ENCODE measurements around the gene REXO1. TPM values are rescaled to one million over a fixed set of nuclear protein-coding genes. Genes with fewer than 3 reads are reported as not detected.

REXO1 gene
- total and polyA plus RNA-seq, 2 of the 13 experiments (the other 11 are each of a cell fraction or from before 2014, with no cell fraction given) = 5.0 to 11.2 TPM

DNA sequence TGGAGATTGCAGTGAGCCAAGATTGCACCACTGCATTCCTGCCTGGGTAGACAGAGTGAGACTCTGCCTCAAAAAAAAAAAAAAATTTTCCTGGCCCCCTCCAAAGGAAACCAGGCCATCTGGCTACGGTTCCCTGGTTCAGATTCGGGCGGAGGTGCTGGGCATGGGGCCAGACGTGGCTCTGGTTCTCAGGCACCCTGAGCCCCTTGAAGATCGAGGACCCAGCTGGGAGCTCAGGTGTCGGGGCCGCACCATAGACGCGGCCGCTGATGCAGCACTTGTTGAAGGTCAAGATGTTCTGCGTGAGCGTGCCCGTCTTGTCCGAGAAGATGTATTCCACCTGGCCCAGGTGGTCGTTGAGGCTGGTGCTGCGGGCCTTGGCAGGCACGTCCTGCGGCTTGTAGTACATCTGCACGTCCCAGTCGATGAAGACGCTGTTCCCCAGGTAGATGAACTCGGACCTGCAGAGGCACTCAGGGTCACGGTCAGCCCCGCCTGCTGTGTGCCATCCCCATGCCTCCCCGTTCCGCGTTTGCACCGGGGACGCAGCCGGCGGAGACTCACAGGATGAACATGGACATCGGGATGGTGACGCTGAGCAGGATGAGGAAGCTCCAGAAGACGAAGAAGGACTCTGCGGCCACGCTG is 48.5 kb downstream of the REXO1 start:
- Histone ChIP-seq H3K9ac (ENCODE audit: insufficient read depth, low read depth, low read length) (no peak overlapping the region), H3K27ac (ENCODE audit: extremely low read length, insufficient read depth, low read length) (no peak overlapping the region), H3K4me2 (ENCODE audit: low read depth, low read length) (no peak overlapping the region), H3K27me3 (ENCODE audit: control insufficient read depth in 1 of 2, insufficient read depth in 2 of 2, low read length in 2 of 2) (peaks cover 0 to 2% of the 10 kb centered on the region in 2 experiments; a peak in 1 of 5 replicates), H3K4me3 (replicated peaks in 1 of 3; ENCODE audit: insufficient read depth in 1 of 3, low read depth in 2 of 3, low read length in 3 of 3) (no peak overlapping the region), H3K79me2 (ENCODE audit: insufficient read depth, low read length) (no peaks in the 10 kb centered on the region), H3K9me3 (ENCODE audit: low read length) (no peaks in the 10 kb centered on the region), H3K4me1 (ENCODE audit: insufficient read depth, low read length) (peaks cover 7% of the 10 kb centered on the region), H3K36me3 (replicated peaks in 1 of 2; ENCODE audit: control insufficient read depth in 1 of 2, insufficient read depth in 2 of 2, low read length in 2 of 2) (no peaks in the 10 kb centered on the region), H4K20me1 (ENCODE audit: insufficient read depth, low read length) (no peaks in the 10 kb centered on the region), H2AFZ (ENCODE audit: low read length) (no peak overlapping the region)
- DNase-seq (ENCODE audit: low spot score) = no peak
- no peak for ATAC-seq
- POLR2A ChIA-PET = no interaction called here
- CTCF ChIA-PET (ENCODE audit: low intra/inter-chr PET ratio, low total read pairs) = no interaction called here
- WGBS (ENCODE audit: low lambda C conversion rate) = 94% methylated on average over 22 of the region's 36 CpGs
- in situ Hi-C loops (cut with HindIII; ENCODE audit: extremely low pct_ligation_motif_present, low pct_unique_long_range_greater_than_20kb) = no loop called here
- no peak for FAIRE-seq
- BruUV-seq (replicated peaks) = no TSS peak
- TF ChIP-seq ETV5 (CRISPR knock-in tag; IDR thresholded peaks at IDR 0.05; ENCODE audit: borderline replicate concordance) (no peak), MBD4 (IDR thresholded peaks at IDR 0.05; ENCODE audit: borderline replicate concordance, low read length) (no peak), KLF9 (CRISPR knock-in tag; IDR thresholded peaks at IDR 0.05; ENCODE audit: low read depth) (no peak), HNRNPH1 (optimal IDR thresholded peaks at IDR 0.05; ENCODE audit: low read depth, low read length) (no peak), ZNF652 (CRISPR knock-in tag; IDR thresholded peaks at IDR 0.05; ENCODE audit: borderline replicate concordance, low read depth) (no peak), ZNF333 (CRISPR knock-in tag; IDR thresholded peaks at IDR 0.05; ENCODE audit: borderline replicate concordance) (no peak), MAZ (IDR thresholded peaks at IDR 0.05; ENCODE audit: borderline replicate concordance, low read depth, low read length) (no peak), MAZ (CRISPR knock-in tag; IDR thresholded peaks at IDR 0.05; ENCODE audit: low read depth) (no peak), ZNF556 (CRISPR knock-in tag; IDR thresholded peaks at IDR 0.05; ENCODE audit: borderline replicate concordance) (no peak), RFX3 (CRISPR knock-in tag; IDR thresholded peaks at IDR 0.05) (no peak), SALL1 (CRISPR knock-in tag; IDR thresholded peaks at IDR 0.05) (no peak)
- TF ChIP-seq, protein P1, sequence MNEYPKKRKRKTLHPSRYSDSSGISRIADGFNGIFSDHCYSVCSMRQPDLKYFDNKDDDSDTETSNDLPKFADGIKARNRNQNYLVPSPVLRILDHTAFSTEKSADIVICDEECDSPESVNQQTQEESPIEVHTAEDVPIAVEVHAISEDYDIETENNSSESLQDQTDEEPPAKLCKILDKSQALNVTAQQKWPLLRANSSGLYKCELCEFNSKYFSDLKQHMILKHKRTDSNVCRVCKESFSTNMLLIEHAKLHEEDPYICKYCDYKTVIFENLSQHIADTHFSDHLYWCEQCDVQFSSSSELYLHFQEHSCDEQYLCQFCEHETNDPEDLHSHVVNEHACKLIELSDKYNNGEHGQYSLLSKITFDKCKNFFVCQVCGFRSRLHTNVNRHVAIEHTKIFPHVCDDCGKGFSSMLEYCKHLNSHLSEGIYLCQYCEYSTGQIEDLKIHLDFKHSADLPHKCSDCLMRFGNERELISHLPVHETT (CRISPR knock-in tag; conservative IDR thresholded peaks at IDR 0.05) = no peak
- TF ChIP-seq, protein P2, sequence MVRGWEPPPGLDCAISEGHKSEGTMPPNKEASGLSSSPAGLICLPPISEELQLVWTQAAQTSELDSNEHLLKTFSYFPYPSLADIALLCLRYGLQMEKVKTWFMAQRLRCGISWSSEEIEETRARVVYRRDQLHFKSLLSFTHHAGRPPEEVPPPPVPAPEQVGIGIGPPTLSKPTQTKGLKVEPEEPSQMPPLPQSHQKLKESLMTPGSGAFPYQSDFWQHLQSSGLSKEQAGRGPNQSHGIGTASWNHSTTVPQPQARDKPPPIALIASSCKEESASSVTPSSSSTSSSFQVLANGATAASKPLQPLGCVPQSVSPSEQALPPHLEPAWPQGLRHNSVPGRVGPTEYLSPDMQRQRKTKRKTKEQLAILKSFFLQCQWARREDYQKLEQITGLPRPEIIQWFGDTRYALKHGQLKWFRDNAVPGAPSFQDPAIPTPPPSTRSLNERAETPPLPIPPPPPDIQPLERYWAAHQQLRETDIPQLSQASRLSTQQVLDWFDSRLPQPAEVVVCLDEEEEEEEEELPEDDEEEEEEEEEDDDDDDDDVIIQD (CRISPR knock-in tag; IDR thresholded peaks at IDR 0.05; ENCODE audit: low read depth) = no peak
- TF ChIP-seq, protein P3, sequence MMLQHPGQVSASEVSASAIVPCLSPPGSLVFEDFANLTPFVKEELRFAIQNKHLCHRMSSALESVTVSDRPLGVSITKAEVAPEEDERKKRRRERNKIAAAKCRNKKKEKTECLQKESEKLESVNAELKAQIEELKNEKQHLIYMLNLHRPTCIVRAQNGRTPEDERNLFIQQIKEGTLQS (CRISPR knock-in tag; IDR thresholded peaks at IDR 0.05) = no peak
- TF ChIP-seq, protein P4, sequence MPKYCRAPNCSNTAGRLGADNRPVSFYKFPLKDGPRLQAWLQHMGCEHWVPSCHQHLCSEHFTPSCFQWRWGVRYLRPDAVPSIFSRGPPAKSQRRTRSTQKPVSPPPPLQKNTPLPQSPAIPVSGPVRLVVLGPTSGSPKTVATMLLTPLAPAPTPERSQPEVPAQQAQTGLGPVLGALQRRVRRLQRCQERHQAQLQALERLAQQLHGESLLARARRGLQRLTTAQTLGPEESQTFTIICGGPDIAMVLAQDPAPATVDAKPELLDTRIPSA (CRISPR knock-in tag; IDR thresholded peaks at IDR 0.05; ENCODE audit: borderline replicate concordance) = no peak
- TF ChIP-seq, protein P5, sequence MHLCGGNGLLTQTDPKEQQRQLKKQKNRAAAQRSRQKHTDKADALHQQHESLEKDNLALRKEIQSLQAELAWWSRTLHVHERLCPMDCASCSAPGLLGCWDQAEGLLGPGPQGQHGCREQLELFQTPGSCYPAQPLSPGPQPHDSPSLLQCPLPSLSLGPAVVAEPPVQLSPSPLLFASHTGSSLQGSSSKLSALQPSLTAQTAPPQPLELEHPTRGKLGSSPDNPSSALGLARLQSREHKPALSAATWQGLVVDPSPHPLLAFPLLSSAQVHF (CRISPR knock-in tag; IDR thresholded peaks at IDR 0.05) = no peak
- intact Hi-C loops (cut with micrococcal nuclease; ENCODE audit: unreplicated experiment) = no loop called here

Data from HepG2 (cell line).